ENCODE results near the gene PIMREG.

The PIMREG gene

DNA sequence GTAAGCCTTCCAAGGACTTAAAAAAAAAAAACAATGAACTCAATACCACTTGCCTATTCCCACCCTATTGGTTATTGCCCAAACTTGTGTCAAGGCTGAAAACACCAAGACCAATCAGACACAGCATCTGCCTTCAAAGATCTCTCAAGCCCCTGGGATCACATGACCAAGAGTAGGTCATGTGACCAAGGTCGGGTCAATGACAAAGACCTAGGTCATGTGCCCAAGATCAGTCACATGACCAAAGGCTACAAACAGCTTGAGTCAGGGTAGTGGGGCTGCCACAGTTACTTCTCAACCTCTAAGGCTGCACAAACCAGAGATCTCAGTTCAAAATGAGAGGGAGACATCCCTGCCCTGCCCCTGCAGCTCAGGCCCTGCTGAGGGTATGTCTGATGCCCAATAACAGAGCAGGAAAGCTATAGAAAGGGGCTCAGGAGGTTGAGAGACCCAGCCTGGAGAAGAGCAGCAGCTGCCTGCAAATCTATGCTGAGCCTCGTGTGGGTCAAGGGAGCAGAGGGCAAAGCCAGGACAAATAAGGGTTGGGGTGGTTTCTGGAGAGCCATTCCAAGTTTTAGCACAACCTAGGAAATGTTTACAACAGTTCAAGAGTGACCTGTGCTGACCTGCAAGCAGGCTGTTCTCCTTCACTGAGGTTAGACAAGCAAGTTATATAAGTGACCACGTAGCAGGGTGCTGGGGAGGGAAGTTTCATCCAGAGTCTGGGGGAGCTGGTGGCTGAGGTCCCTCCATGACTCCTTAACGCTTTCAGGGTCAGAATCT, 48.8 kb downstream of the PIMREG start:
- no peak overlapping the region for H3K27ac Mint-ChIP-seq
- H3K36me3 Mint-ChIP-seq = peaks cover 2% of the 10 kb centered on the region
- peaks cover 16% of the 10 kb centered on the region for H3K4me1 Mint-ChIP-seq (ENCODE audit: low read depth)
- H3K9me3 Mint-ChIP-seq (ENCODE audit: low read depth) = no peaks in the 10 kb centered on the region
- no peaks in the 10 kb centered on the region for H3K27me3 Mint-ChIP-seq
- H3K4me3 Mint-ChIP-seq = no peak overlapping the region

GRCh38 chr17:6494239-6494941, 50.1 kb downstream of the PIMREG start:
- no peaks in the 10 kb centered on the region for H3K27me3 Mint-ChIP-seq
- H3K4me3 Mint-ChIP-seq = no peak overlapping the region
- H3K36me3 Mint-ChIP-seq = peaks cover 2% of the 10 kb centered on the region
- H3K4me1 Mint-ChIP-seq (ENCODE audit: low read depth) = peaks cover 16% of the 10 kb centered on the region
- H3K27ac Mint-ChIP-seq = no peak overlapping the region
- no peaks in the 10 kb centered on the region for H3K9me3 Mint-ChIP-seq (ENCODE audit: low read depth)

DNA sequence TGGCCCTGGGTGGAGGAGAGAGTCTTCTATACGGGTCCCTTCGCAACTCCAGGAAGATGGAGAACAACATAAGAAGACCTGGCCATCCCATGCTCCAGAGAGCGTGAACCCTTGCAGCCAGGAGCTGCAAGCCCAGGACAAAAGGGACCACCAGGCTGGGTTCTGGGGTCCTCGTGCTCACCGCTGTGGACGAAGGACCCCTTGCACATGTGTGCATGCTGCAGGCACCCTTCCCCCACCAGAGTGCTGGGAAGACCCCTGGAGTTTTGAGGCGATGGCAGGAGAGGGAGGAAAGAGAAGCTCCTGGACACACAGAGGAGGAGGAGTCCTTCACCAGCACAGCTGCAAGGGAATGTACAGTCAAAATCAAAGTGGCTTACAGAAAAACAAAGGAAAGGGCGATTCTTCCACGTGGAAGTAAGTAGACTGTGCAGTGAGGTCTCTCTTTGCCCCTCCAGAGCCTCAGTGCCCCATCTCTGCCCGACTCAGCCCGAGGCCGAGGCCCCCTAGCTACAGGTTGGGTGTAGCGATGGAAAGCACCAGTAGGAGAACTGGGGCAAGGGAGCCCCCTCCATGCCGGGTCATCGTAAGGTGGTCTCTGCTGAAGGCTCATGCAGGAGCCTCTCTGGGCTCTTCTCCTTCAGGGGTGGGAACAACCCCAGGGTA, 51.3 kb downstream of the PIMREG start:
- Mint-ChIP-seq H3K36me3 (peaks cover 2% of the 10 kb centered on the region), H3K4me3 (peak overlapping the region; percentile 34), H3K27ac (no peak overlapping the region), H3K27me3 (no peaks in the 10 kb centered on the region), H3K4me1 (ENCODE audit: low read depth) (peaks cover 16% of the 10 kb centered on the region), H3K9me3 (ENCODE audit: low read depth) (no peaks in the 10 kb centered on the region)

GRCh38 chr17:6496116-6496481, 51.8 kb downstream of the PIMREG start:
- H3K4me3 Mint-ChIP-seq = peak overlapping the region; percentile 34
- H3K27ac Mint-ChIP-seq = no peak overlapping the region
- H3K27me3 Mint-ChIP-seq = no peaks in the 10 kb centered on the region
- H3K36me3 Mint-ChIP-seq = peaks cover 2% of the 10 kb centered on the region
- H3K9me3 Mint-ChIP-seq (ENCODE audit: low read depth) = no peaks in the 10 kb centered on the region
- H3K4me1 Mint-ChIP-seq (ENCODE audit: low read depth) = peaks cover 16% of the 10 kb centered on the region

- H3K27ac Mint-ChIP-seq = no peak overlapping the region
- no peak overlapping the region for H3K4me3 Mint-ChIP-seq
- no peaks in the 10 kb centered on the region for H3K9me3 Mint-ChIP-seq (ENCODE audit: low read depth)
- H3K36me3 Mint-ChIP-seq = peaks cover 2% of the 10 kb centered on the region
- peaks cover 16% of the 10 kb centered on the region for H3K4me1 Mint-ChIP-seq (ENCODE audit: low read depth)
- no peaks in the 10 kb centered on the region for H3K27me3 Mint-ChIP-seq
These were observed 52.6 kb downstream of the PIMREG start for GRCh38 chr17:6496640-6497441.

GRCh38 chr17:6497496-6498221, 53.4 kb downstream of the PIMREG start:
- Mint-ChIP-seq H3K27ac (no peak overlapping the region), H3K4me3 (no peak overlapping the region), H3K36me3 (peaks cover 2% of the 10 kb centered on the region), H3K27me3 (no peaks in the 10 kb centered on the region), H3K4me1 (ENCODE audit: low read depth) (peaks cover 16% of the 10 kb centered on the region), H3K9me3 (ENCODE audit: low read depth) (no peaks in the 10 kb centered on the region)

DNA sequence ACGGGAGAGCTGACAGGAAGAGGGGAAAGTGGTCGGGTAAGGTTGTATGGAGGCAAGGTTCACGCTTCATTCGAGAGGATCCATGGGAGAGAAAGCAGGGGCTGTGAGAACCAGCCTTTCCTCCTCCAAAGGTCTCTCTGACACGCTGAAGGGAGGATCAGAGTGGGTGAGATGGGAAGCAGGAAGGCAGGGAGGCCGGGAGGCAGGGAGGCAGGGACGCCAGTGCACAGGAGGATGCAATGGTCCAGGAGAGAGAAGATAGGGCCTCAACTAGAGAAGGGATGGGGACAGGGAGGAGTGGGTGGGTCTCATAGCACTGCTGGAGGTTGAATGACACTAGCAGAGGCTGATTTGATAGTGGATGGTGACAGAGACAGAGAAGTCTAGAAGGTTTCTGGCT, 54.1 kb downstream of the PIMREG start:
- Mint-ChIP-seq H3K4me1 (ENCODE audit: low read depth) (peaks cover 16% of the 10 kb centered on the region), H3K27me3 (no peaks in the 10 kb centered on the region), H3K36me3 (no peaks in the 10 kb centered on the region), H3K9me3 (ENCODE audit: low read depth) (no peaks in the 10 kb centered on the region), H3K27ac (no peak overlapping the region), H3K4me3 (no peak overlapping the region)

- Mint-ChIP-seq H3K4me3 (no peak overlapping the region), H3K27ac (no peak overlapping the region), H3K4me1 (ENCODE audit: low read depth) (peaks cover 16% of the 10 kb centered on the region), H3K36me3 (peaks cover 4% of the 10 kb centered on the region), H3K27me3 (no peaks in the 10 kb centered on the region), H3K9me3 (ENCODE audit: low read depth) (no peaks in the 10 kb centered on the region)
These were observed 54.8 kb downstream of the PIMREG start for GRCh38 chr17:6498901-6499540.

Data from activated naive CD8-positive, alpha-beta T cell (primary cell).